A673 (cell line): ENCODE data around the gene CDK2AP2.

Experiments
- EZH2 ChIP-seq: fragments of 200-600 bp; sonication (generic); IDR thresholded peaks from 2 replicates; pipeline ENCODE4 v1.6.1; 2017; ENCODE audit warnings: borderline replicate concordance, low read depth, mild to moderate bottlenecking, mixed read lengths, antibody characterized with exemption, low read length; ENCODE audit not compliant: poor library complexity, severe bottlenecking
- TF ChIP-seq, protein P1 (sequence below): fragments of 300-800, 200-600 bp; sonication (generic); conservative IDR thresholded peaks from 2 replicates; pipeline ENCODE4 v1.5.1; 2017; ENCODE audit warnings: low read depth, mild to moderate bottlenecking, antibody characterized with exemption, low read length, moderate library complexity, mixed read lengths

DNA sequence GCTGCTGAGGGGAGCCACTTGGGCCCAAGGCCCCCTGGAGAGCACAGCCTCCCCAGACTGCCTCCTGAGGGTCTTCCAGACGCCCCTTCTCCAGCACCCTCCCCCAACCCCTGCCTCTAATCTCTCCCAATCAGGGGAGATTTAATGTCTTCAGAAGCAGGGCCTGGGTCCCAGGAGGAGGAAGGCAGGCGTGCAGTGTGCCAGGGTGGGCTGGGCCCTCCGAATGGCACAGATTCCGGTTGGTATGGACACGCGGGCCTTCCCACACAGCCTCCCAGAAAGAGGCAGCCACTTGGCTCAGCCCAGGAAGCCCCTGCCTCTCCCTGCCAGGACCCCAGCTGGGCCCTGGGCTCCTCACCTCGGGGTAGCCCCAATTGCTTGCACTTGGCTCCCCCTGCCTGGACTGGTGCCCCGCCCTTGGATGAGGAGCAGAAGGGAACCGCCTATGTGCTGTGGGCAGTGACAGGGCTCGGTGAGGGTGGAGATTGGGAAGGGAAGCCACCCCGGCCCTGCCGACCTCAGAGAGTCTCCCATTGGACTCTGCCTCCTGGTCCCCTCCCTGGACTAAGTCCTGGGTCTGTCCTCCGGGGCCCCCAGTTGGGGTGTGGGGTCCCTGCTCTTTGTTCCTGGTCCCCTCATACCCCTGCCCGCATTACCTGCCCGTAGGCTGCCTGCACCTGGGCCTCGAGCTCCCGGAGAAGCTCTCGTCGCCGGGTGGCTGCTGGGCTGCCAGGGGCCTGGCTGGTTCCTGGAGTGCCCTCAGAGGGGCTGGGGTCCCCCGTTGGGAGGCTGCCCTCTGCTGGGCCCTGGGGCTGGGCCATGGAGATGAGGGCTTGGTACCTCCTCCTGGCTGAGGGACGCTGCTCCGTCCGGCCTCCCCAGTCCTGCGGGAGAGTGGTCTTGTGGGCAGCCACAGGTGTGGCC lies 15.9 kb upstream of the CDK2AP2 start:
- no peak for TF ChIP-seq EZH2
- TF ChIP-seq, protein P1, sequence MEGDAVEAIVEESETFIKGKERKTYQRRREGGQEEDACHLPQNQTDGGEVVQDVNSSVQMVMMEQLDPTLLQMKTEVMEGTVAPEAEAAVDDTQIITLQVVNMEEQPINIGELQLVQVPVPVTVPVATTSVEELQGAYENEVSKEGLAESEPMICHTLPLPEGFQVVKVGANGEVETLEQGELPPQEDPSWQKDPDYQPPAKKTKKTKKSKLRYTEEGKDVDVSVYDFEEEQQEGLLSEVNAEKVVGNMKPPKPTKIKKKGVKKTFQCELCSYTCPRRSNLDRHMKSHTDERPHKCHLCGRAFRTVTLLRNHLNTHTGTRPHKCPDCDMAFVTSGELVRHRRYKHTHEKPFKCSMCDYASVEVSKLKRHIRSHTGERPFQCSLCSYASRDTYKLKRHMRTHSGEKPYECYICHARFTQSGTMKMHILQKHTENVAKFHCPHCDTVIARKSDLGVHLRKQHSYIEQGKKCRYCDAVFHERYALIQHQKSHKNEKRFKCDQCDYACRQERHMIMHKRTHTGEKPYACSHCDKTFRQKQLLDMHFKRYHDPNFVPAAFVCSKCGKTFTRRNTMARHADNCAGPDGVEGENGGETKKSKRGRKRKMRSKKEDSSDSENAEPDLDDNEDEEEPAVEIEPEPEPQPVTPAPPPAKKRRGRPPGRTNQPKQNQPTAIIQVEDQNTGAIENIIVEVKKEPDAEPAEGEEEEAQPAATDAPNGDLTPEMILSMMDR: no peak
